Activated CD8-positive, alpha-beta memory T cell treated with anti-CD3 and anti-CD28 coated beads, Interleukin-2, amount 50 U/mL, for 4 hours (primary cell): Measurements from ENCODE around the gene RBM27.
"Not testable (repeated sequence)": the region's sequence is repeated elsewhere in the genome, so short reads cannot be mapped to it uniquely, and the experiment has no call there.

Source experiments
- DNase-seq: peaks from one replicate; pipeline ENCODE4 v3.0.0-alpha.2; 2020

The RBM27 gene

GRCh38 chr5:146203011-146203871 lies at the start of gene RBM27:
TSS of gene RBM27 (plus strand) at chr5:146203605. CDS start at chr5:146203766, 161 bp downstream.
- DNase-seq, result peak; percentile 97

DNA sequence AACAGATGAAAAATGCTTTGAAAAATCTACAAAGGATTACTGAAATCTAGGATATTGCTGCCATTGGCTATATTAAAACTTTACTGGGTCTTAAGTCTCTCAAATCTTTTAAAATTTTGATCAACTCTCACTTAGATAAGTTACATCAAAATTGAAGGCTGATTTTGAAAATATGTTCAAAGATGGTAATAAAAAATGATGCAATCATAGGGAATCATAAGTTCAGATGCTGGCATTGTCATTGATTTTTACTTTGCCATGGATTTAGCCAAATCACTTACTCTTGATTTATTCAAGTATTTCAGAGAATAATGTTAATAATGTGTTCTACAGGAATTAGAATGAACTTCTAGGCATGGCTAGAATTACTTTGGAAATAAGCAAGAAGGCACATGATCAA lies 45.1 kb upstream of the RBM27 start:
- no peak for DNase-seq

DNA sequence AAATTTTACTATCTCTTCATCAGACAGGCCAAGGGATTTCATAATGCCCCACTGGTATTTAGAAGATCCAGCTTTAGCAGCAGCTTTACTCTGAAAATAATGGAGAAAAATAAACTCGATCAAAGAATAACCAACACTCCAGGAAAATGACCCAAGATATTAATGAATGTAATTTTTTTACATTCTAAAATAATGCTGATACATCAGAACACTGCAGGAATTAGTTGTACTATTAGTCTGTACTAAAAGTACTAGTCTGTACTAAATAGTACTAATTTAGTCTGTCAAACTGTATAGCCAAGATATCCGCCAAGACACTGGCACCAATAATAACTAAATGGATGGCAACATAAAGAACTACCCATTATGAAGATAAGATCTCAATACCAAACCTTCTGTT lies 39.0 kb upstream of the RBM27 start:
- DNase-seq, result no peak

DNA sequence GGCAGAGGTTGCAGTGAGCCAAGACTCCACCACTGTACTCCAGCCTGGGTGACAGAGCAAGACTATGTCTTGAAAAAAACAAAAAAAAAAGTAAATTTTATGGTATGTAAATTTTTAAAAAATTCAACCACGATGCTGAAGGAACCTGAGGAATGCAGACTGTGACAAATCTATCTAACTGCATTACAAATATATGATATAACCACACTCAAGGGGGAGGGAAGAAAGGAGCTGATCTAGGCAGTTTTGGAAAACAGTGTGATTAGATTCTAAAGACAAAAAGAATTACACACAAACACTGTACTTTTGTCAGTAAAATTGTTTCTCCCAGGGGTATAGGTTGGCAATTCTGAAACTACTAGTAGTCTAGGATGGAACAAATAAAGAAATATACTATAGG lies 37.9 kb upstream of the RBM27 start:
- DNase-seq, result no peak

- DNase-seq, result no peak
Observed at GRCh38 chr5:146165903-146166302, 37.5 kb upstream of the RBM27 start.

DNA sequence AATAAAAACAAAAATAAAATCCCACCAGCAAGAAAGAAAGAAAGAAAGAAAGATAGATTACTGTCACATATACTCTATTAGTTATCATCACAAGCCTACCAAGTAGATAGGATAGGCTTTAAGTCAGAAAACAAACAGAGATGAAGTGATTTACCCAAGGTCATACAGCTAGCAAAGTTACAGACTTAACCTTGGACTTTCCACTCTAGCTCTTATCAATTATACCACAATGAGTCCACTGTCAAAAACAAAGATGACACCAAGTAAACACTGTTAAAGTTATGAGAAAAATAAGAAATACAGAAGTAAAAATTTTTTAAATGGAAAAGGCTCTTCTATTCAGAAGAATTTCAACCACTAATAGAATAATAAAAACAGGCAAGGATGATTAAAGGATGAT lies 34.3 kb upstream of the RBM27 start:
- no peak for DNase-seq

DNA sequence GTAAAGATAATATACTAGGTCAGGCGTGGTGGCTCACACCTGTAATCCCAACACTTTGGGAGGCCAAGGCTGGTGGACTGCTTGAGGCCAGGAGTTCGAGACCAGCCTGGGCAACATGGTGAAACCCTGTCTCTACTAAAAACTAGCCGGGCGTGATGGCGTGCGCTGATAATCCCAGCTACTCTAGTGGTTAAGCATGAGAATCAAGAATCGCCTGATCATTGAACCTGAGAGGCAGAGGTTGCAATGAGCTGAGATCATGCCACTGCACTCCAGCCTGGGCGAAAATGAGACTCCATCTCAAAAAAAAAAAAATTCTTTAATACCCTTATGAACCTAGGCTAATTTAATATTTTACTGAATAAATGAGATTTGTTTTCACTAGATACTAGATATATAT lies 30.4 kb upstream of the RBM27 start:
- DNase-seq, result not testable (repeated sequence)

- DNase-seq, result no peak
Observed at GRCh38 chr5:146173597-146173996, 29.8 kb upstream of the RBM27 start.

- no peak for DNase-seq
Observed at GRCh38 chr5:146176805-146177204, 26.6 kb upstream of the RBM27 start.

GRCh38 chr5:146179696-146180095 lies 23.7 kb upstream of the RBM27 start:
- DNase-seq, result no peak

DNA sequence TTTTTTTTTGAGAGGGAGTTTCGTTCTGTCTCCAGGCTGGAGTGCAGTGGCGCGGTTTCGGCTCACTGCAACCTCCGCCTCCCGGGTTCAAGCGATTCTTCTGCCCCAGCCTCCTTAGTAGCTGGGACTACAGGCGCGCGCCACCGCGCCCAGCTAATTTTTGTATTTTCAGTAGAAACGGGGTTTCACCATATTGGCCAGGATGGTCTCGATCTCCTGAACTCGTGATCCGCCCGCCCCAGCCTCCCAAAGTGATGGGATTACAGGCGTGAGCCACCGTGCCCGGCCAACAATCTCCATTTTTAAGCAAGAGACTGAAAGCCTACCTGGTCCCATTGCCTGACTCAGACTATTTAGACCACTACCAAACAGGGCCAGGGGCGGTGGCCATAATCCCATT lies 20.0 kb upstream of the RBM27 start:
- not testable (repeated sequence) for DNase-seq

GRCh38 chr5:146185161-146185560 lies 18.2 kb upstream of the RBM27 start:
- DNase-seq, result no peak

DNA sequence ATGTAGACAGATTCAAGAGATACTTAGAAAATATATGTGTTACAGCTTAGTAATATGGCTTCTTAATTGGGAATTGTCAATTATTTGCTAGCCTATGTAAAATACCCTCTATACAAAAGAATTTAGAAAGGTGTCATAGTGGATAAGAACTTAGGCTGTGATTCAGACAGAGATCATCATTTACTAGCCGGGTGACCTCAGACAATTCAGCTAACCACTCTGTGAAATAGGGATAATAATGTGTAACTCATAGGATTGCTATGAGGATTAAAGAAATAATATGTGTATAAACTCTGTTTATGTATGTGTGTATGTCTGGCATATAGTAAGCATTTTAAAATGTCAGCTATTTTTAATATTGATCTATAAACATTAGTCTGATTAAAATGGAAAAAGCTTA lies 15.0 kb upstream of the RBM27 start:
- no peak for DNase-seq

DNA sequence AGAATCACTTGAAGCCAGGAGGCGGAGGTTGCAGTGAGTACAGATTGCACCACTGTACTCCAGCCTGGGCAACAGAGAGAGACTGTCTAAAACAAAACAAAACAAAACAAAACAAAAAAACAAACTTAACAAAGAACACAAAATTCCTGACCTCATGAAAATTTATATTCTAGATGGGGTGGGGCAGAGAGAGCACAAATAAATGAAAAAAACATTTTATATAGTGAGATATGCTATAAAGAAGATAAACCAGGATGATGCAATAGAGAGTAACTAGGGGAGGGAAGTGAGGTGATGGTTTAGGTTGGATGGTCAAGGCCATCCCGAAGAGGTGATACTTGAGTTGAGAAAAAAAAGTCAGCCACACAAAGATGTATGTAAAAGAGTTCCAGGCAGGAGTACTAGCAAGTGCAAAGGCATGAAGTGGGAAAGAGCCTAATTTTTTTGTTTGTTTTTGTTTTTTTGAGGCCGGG lies 10.8 kb upstream of the RBM27 start:
- DNase-seq, result no peak

- DNase-seq, result no peak
Observed at GRCh38 chr5:146193285-146193684, 10.1 kb upstream of the RBM27 start.

DNA sequence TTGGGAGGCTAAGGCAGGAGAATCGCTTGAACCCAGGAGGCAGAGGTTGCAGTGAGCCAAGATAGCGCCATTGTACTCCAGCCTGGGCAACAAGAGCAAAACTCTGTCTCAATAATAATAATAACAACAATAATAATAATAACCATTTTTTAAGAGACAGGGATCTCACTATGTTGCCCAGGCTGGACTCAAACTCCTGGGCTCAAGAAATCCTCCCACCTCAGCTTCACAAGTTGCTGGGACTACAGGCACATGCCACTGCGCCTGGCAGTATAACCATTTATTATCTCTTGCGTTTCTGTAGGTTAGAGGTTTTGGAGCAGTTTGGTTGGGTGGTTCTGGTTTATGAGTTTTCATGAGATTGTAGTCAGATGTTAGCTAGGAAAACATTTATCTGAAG lies 8.4 kb upstream of the RBM27 start:
- DNase-seq, result not testable (repeated sequence)

DNA sequence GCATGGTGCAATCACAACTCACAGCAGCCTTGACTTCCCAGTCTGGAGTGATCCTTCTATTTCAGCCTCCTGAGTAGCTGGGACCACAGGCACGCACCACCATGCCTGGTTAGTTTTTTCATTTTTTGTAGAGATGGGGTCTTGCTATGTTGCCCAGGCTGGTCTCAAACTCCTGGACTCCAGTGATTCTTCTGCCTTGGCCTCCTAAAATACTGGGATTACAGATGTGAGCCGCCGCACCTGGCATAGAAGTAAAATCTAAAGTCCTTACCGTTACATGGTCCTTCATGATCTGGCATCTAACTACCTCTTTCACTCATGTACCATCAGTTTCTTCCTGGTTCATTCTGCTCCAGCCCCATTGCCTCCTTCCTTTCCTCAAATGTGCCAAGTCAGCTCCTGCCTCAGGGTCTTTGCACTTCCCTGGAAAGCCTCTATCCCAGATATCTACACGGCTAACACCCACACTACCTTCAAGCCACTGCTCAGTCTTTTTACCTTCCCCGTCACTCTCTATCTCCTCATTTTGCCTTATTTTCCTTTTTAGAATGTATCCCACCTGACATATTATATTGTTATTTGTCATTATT lies 6.9 kb upstream of the RBM27 start:
- no peak for DNase-seq

GRCh38 chr5:146199176-146199815 lies 4.1 kb upstream of the RBM27 start:
- no peak for DNase-seq

GRCh38 chr5:146201795-146202194 lies 1.6 kb upstream of the RBM27 start:
- not testable (repeated sequence) for DNase-seq

- DNase-seq, result no peak
Observed at GRCh38 chr5:146203872-146204192, 427 bp downstream of the RBM27 start.

- no peak for DNase-seq
Observed at GRCh38 chr5:146205499-146206202, 2.2 kb downstream of the RBM27 start.

GRCh38 chr5:146206257-146206656 lies 2.9 kb downstream of the RBM27 start:
- DNase-seq, result no peak

DNA sequence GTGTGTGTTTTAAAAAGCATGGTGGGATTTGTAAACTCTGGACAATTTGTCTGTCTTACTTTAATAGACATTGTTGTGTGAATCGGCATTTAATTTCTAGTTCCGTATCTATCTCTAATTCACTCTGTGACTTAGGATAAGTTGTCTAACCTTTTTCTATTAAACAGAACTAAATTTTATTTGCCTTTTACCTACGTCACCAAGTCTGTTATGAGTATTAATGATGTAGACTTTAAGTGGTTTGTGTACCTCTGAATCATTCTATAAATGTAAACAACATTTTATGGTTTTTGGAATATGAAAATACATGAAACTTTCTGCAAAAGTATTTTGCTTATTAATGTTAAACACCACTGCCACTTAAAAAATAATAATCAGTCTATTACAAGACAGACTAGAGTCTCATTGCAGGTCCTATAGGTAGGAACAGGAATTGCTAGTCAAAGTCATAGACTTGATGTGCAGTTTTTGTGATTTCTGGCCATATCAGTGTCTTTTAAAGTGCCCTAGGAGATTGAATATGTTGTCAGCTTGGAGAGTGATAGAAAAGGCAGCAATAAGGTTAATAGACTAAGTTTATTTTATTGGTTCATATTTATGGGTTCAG lies 5.6 kb downstream of the RBM27 start:
- no peak for DNase-seq
